Measurements from ENCODE around the gene BRAF.
"Not testable (repeated sequence)": the region's sequence is repeated elsewhere in the genome, so short reads cannot be mapped to it uniquely, and the experiment has no call there.

The BRAF gene

GRCh38 chr7:140702774-140703173 is 222.0 kb downstream of the BRAF start:
- no peak for DNase-seq

GRCh38 chr7:140698477-140698876 is 226.3 kb downstream of the BRAF start:
- no peak for DNase-seq

- DNase-seq = no peak
These were observed 227.1 kb downstream of the BRAF start for GRCh38 chr7:140697447-140698143.

GRCh38 chr7:140696680-140697446 is 227.9 kb downstream of the BRAF start, which contains the start of gene NDUFB2:
Gene NDUFB2, plus strand, starts transcription at chr7:140696708. Its CDS starts 37 bp downstream, at chr7:140696745.
- DNase-seq = peak; percentile 58

GRCh38 chr7:140696024-140696679 is 228.6 kb downstream of the BRAF start:
- peak; percentile 95 for DNase-seq

- DNase-seq = no peak
These were observed 229.3 kb downstream of the BRAF start for GRCh38 chr7:140695381-140695780.

GRCh38 chr7:140694592-140694991 is 230.1 kb downstream of the BRAF start:
- no peak for DNase-seq

GRCh38 chr7:140693849-140694248 is 230.9 kb downstream of the BRAF start:
- DNase-seq = not testable (repeated sequence)

GRCh38 chr7:140691376-140692045 is 233.2 kb downstream of the BRAF start:
- DNase-seq = no peak

GRCh38 chr7:140689199-140690152 is 235.3 kb downstream of the BRAF start:
- DNase-seq = no peak

GRCh38 chr7:140688341-140688740 is 236.4 kb downstream of the BRAF start:
- no peak for DNase-seq

GRCh38 chr7:140686921-140687320 is 237.8 kb downstream of the BRAF start:
- no peak for DNase-seq

- no peak for DNase-seq
These were observed 239.2 kb downstream of the BRAF start for GRCh38 chr7:140685407-140686087.

GRCh38 chr7:140684066-140684950 is 240.4 kb downstream of the BRAF start:
- no peak for DNase-seq

- DNase-seq = no peak
These were observed 241.1 kb downstream of the BRAF start for GRCh38 chr7:140683657-140684056.

GRCh38 chr7:140681766-140682165 is 243.0 kb downstream of the BRAF start:
- no peak for DNase-seq

- no peak for DNase-seq
These were observed 243.8 kb downstream of the BRAF start for GRCh38 chr7:140680886-140681285.

GRCh38 chr7:140679186-140679585 is 245.5 kb downstream of the BRAF start:
- no peak for DNase-seq

- DNase-seq = no peak
These were observed 246.0 kb downstream of the BRAF start for GRCh38 chr7:140678816-140679130.

GRCh38 chr7:140678081-140678815 is 246.5 kb downstream of the BRAF start:
- no peak for DNase-seq

Data from stimulated activated CD4-positive, alpha-beta T cell treated with anti-CD3 and anti-CD28 coated beads, Interleukin-12 subunit alpha, Interleukin-12 subunit beta, amount 100 ng/mL, for 4 hours (primary cell).